Nephron (organoid): ENCODE measurements around the gene EPS15.

Experiments used
- H3K27ac Mint-ChIP-seq, 3 experiments: 2 replicates each; pipeline ENCODE4 v1.8.0; 2020; ENCODE audit warnings: mixed read lengths in 3 of 3, mild to moderate bottlenecking in 2 of 3, moderate library complexity in 1 of 3
- H3K27me3 Mint-ChIP-seq: 2 replicates; pipeline ENCODE4 v1.8.0; 2021; ENCODE audit warnings: low read depth, mild to moderate bottlenecking, moderate library complexity, mixed read lengths
- H3K36me3 Mint-ChIP-seq: 2 replicates; pipeline ENCODE4 v1.8.0; 2020; ENCODE audit warnings: low read depth, mixed read lengths
- H3K4me1 Mint-ChIP-seq: 2 replicates; pipeline ENCODE4 v1.8.0; 2020; ENCODE audit warnings: mixed read lengths
- H3K4me3 Mint-ChIP-seq, 3 experiments: 2 replicates each; pipeline ENCODE4 v1.8.0; 2020; ENCODE audit warnings: mild to moderate bottlenecking in 3 of 3, mixed read lengths in 3 of 3, moderate library complexity in 2 of 3
- H3K9me3 Mint-ChIP-seq: 2 replicates; pipeline ENCODE4 v1.8.0; 2020; ENCODE audit warnings: mixed read lengths
- TF ChIP-seq, protein P1 (sequence below), 3 experiments: fragments of 200-600 bp; sonication (generic); IDR thresholded peaks; one replicate each; pipeline ENCODE4 v1.5.0; 2021; ENCODE audit warnings: antibody characterized with exemption in 3 of 3; ENCODE audit not compliant: unreplicated experiment in 3 of 3

EPS15 gene

DNA sequence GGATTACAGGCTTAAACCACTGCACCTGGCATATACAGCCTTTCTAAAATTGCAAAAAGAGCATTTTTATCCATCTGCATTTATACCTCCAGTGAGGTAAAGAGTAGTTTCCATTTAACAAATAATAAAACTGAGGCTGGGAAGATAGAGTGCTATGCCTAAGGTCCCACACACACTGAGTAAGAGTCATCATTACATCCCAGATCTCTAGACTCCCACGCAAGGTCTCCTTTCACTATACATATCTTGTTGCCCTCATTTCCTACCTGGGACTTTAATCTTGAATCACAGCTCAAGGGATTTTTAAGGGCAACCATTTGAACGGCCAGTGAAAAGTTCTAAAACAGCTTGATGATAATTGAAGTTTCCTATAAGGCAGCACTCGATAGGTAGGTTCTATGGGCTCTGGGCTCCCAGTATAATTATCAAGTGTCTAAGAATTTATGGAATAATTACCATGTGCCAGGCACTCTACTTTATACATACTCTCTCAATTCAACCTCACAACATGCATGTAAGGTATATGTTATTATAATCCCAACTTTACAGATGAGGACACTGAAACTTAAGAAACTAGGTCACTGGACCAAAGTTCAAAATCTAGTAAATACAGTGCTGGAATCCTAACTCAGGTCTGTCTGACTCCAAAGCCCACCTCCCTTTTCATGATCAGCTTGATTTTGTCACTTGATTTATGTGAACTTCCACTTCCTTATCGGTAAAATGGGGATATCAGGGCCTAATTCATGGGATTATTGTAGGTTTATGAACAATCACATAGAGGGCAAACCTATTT, 23.3 kb upstream of the EPS15 start:
- H3K4me3 Mint-ChIP-seq = no peak overlapping the region
- no peaks in the 10 kb centered on the region for H3K4me1 Mint-ChIP-seq
- no peaks in the 10 kb centered on the region for H3K36me3 Mint-ChIP-seq
- H3K27me3 Mint-ChIP-seq = peaks cover 4% of the 10 kb centered on the region
- peaks cover 13% of the 10 kb centered on the region for H3K9me3 Mint-ChIP-seq
- H3K27ac Mint-ChIP-seq = no peak overlapping the region
- TF ChIP-seq, protein P1, sequence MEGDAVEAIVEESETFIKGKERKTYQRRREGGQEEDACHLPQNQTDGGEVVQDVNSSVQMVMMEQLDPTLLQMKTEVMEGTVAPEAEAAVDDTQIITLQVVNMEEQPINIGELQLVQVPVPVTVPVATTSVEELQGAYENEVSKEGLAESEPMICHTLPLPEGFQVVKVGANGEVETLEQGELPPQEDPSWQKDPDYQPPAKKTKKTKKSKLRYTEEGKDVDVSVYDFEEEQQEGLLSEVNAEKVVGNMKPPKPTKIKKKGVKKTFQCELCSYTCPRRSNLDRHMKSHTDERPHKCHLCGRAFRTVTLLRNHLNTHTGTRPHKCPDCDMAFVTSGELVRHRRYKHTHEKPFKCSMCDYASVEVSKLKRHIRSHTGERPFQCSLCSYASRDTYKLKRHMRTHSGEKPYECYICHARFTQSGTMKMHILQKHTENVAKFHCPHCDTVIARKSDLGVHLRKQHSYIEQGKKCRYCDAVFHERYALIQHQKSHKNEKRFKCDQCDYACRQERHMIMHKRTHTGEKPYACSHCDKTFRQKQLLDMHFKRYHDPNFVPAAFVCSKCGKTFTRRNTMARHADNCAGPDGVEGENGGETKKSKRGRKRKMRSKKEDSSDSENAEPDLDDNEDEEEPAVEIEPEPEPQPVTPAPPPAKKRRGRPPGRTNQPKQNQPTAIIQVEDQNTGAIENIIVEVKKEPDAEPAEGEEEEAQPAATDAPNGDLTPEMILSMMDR (IDR thresholded peaks at IDR 0.05; ENCODE audit: unreplicated experiment in 3 of 3) = no peak

DNA sequence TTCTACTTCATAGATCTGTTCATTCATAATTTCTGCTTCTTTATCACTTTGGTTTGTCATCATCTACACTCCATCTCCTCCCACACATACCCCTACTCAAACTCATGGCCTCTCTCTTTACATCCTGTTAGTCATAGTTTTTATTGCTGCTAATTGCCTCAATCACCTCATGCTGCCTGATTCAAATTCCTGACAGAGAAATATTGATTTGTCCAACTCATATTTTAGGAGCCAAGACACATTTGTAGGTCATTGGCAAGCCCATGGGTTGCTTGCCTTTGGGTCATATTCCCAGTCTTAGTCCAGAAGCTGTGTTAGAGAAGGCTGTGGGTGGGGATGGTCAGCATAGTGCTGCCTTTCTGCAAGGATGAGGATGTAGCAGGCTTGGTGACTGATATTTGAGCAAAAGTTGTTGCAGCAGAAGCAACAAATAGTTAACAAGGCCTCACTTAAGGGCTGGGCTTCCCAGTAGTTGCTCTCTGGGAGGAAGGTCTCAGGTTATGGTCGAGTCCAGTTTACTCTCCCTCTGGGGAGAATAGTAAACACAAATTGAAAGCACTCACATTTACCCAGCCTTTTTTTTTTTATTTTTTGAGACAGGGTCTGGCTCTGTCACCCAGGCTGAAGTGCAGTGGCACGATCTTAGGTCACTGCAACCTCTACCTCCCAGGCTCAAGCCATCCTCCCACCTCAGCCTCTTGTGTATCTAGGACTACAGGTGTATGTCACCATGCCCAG, 22.4 kb upstream of the EPS15 start:
- Mint-ChIP-seq H3K4me1 (no peaks in the 10 kb centered on the region), H3K27me3 (peaks cover 4% of the 10 kb centered on the region), H3K4me3 (no peak overlapping the region), H3K36me3 (no peaks in the 10 kb centered on the region), H3K9me3 (peaks cover 13% of the 10 kb centered on the region), H3K27ac (no peak overlapping the region)
- TF ChIP-seq, protein P1 (IDR thresholded peaks at IDR 0.05; ENCODE audit: unreplicated experiment in 3 of 3) = no peak

DNA sequence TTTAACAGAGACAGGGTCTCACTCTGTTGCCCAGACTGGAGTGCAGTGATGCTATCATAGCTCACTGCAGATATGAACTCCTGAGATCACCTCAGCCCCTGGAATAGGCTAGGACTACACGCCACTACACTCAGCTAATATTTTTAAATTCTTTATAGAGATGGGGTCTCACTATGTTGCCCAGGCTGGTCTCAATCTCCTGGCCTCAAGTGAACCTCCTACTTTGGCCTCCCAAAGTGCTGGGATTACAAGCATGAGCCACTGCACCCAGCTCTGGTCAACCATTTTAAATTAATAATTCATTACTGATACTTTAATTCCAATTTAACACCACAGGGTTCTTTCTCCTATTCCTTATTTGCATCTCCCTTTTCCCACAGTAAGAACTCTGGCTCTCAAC, 18.5 kb upstream of the EPS15 start:
- Mint-ChIP-seq H3K27me3 (no peaks in the 10 kb centered on the region), H3K4me1 (no peaks in the 10 kb centered on the region), H3K27ac (no peak overlapping the region), H3K4me3 (no peak overlapping the region), H3K9me3 (peaks cover 13% of the 10 kb centered on the region), H3K36me3 (no peaks in the 10 kb centered on the region)
- TF ChIP-seq, protein P1 (IDR thresholded peaks at IDR 0.05; ENCODE audit: unreplicated experiment in 3 of 3) = no peak

DNA sequence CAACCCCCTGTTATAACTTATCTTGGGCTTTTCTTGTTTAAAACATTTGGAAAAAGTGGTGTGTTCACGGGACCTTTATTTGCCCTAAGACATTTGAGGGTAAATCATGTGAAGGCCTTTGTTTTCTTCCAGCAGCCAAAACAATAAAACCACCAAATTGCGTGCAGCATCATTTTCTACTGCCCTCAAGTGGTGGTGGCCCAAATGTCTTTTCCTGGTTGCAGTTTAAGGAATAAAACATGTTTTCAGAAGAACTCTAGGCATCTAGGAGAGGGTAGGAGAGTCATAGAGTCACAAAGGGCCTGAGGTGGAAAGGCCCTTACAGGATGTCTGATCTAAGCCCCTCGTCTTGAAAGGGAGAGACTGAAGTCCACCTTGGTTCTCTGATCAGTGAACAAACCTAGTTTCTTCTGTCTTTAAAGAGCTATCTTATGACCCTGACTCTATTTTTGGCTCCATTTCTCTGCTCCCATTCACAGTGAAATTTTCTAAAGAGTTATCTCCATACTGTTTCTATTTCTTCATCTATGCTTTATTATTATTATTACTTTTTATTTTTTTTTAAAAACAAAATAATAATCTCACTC, 16.0 kb upstream of the EPS15 start:
- Mint-ChIP-seq H3K4me3 (no peak overlapping the region), H3K27ac (no peak overlapping the region), H3K27me3 (no peaks in the 10 kb centered on the region), H3K9me3 (peaks cover 13% of the 10 kb centered on the region), H3K36me3 (no peaks in the 10 kb centered on the region), H3K4me1 (no peaks in the 10 kb centered on the region)
- TF ChIP-seq, protein P1 (IDR thresholded peaks at IDR 0.05; ENCODE audit: unreplicated experiment in 3 of 3) = peak; percentile 51 to 54 (median 53)

DNA sequence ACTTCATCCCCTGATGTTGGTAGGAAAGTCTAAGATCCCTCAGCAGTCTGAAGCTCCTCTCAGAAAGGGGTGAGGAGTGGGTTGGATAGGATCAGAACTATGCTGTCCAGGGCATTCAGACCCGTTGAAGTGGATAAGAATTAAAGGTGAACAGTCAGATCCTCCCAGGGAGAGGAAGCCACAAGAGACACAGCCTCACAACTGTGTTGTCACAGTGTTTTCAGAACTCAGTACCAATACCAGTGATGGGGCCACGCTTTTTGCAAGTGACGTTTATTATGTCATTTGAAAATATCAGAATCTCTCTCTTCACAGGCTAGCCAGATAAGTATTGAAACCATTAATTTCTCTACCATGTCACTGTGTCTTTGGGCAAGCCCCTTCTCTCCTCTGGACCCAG, 15.4 kb upstream of the EPS15 start:
- H3K9me3 Mint-ChIP-seq = peaks cover 13% of the 10 kb centered on the region
- H3K27ac Mint-ChIP-seq = no peak overlapping the region
- no peaks in the 10 kb centered on the region for H3K36me3 Mint-ChIP-seq
- TF ChIP-seq, protein P1 (IDR thresholded peaks at IDR 0.05; ENCODE audit: unreplicated experiment in 3 of 3) = no peak
- no peaks in the 10 kb centered on the region for H3K4me1 Mint-ChIP-seq
- no peak overlapping the region for H3K4me3 Mint-ChIP-seq
- H3K27me3 Mint-ChIP-seq = no peaks in the 10 kb centered on the region
